ENCODE measurements around the gene METTL15. TPM values are rescaled to one million over a fixed set of nuclear protein-coding genes. Genes with fewer than 3 reads are reported as not detected.

Gene METTL15
- total RNA-seq, 2 donors from 2014 or later = 8.8 to 16.8 TPM

DNA sequence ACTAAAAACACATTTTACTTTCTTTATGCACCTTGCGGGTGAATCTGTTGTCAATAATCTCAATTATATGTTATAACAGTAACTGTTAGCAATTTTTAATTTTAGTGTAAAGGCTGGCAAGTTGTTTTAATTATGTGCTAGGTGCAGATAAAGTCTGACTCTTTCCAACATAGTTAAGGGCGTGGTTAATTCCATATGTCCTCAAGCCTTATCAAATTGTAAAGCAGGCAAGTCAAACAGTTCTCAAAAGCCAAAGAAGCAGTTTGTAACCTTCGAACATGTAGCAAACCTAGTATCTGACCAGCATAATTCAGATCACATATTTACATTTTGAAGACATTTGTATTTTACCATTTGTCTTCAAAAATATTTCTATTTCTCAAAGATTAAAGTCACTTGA, 29.2 kb downstream of the METTL15 start:
- Histone ChIP-seq H3K27me3 (replicated peaks; ENCODE audit: insufficient read depth) (no peaks in the 10 kb centered on the region), H3K4me1 (replicated peaks) (no peaks in the 10 kb centered on the region), H3K36me3 (no peaks in the 10 kb centered on the region), H3K9me3 (no peaks in the 10 kb centered on the region), H3K4me3 (no peak overlapping the region), H3K27ac (no peak overlapping the region)
- 95% methylated on average over 3 of the region's 3 CpGs for WGBS
- DNase-seq (ENCODE audit: low spot score) = no peak
- intact Hi-C loops (cut with DNase I) = no loop called here
- TF ChIP-seq POLR2AphosphoS5 (IDR thresholded peaks at IDR 0.05) (no peak), POLR2A (IDR thresholded peaks at IDR 0.05) (no peak)
- TF ChIP-seq, protein P1, sequence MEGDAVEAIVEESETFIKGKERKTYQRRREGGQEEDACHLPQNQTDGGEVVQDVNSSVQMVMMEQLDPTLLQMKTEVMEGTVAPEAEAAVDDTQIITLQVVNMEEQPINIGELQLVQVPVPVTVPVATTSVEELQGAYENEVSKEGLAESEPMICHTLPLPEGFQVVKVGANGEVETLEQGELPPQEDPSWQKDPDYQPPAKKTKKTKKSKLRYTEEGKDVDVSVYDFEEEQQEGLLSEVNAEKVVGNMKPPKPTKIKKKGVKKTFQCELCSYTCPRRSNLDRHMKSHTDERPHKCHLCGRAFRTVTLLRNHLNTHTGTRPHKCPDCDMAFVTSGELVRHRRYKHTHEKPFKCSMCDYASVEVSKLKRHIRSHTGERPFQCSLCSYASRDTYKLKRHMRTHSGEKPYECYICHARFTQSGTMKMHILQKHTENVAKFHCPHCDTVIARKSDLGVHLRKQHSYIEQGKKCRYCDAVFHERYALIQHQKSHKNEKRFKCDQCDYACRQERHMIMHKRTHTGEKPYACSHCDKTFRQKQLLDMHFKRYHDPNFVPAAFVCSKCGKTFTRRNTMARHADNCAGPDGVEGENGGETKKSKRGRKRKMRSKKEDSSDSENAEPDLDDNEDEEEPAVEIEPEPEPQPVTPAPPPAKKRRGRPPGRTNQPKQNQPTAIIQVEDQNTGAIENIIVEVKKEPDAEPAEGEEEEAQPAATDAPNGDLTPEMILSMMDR (IDR thresholded peaks at IDR 0.05) = no peak

DNA sequence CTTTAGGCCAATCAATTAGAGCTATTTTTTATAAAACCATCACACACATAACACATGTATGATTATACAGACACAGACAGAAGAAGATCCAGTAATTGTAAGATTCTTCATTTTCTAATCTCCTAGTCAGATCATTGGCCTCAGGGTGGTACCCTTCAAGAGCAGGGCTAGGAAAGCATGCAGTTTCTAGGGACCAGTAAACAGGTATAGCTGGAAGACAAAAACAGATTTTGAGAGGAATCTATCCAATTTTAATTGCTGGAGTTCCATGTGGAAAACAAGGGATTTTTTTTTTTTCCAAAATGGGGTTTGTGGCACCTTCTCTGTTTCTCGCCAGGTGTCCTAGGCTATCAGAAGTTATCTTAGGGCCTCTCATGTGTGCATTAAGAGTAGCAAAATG, 29.6 kb downstream of the METTL15 start:
- no peak for DNase-seq (ENCODE audit: low spot score)
- TF ChIP-seq POLR2A (IDR thresholded peaks at IDR 0.05) = no peak
- TF ChIP-seq, protein P1 (IDR thresholded peaks at IDR 0.05) = no peak
- no peak overlapping the region for H3K4me3 ChIP-seq
- H3K9me3 ChIP-seq = no peaks in the 10 kb centered on the region
- H3K27me3 ChIP-seq (replicated peaks; ENCODE audit: insufficient read depth) = no peaks in the 10 kb centered on the region
- intact Hi-C loops (cut with DNase I) = no loop called here
- H3K27ac ChIP-seq = no peak overlapping the region
- 100% methylated on average over 1 of the region's 1 CpG for WGBS
- no peaks in the 10 kb centered on the region for H3K4me1 ChIP-seq (replicated peaks)
- H3K36me3 ChIP-seq = no peaks in the 10 kb centered on the region

DNA sequence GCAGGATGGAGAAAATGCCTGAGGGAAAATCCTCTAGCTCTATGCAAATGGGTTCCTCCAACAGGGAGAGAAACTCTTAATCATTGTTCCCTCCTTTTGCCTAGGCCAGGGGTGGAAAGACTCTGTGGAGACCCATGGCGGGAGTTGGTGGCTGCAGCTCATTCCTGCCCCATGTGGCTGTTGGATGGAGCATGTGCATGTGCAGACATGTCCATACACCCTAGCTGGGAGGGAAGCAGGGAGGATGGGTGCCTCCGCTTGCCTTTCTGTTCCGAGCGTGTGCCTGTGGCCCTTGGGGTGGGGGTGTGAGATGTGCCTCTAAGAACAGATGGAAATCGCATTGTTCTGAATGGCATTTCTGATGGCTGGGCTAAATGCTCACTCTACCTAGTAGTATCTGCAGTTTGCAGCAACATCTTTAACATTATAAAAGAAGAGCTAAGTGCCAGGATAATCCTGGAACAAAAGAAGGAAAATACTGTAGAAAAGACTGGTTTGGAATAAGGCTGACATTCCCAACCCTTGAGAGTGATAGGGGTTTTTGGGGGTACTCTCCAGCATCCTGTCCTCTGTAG, 31.7 kb downstream of the METTL15 start:
- WGBS = over 99% methylated on average over 5 of the region's 5 CpGs
- TF ChIP-seq POLR2A (IDR thresholded peaks at IDR 0.05) (no peak), POLR2AphosphoS5 (IDR thresholded peaks at IDR 0.05) (no peak)
- TF ChIP-seq, protein P1 (IDR thresholded peaks at IDR 0.05) = no peak

DNA sequence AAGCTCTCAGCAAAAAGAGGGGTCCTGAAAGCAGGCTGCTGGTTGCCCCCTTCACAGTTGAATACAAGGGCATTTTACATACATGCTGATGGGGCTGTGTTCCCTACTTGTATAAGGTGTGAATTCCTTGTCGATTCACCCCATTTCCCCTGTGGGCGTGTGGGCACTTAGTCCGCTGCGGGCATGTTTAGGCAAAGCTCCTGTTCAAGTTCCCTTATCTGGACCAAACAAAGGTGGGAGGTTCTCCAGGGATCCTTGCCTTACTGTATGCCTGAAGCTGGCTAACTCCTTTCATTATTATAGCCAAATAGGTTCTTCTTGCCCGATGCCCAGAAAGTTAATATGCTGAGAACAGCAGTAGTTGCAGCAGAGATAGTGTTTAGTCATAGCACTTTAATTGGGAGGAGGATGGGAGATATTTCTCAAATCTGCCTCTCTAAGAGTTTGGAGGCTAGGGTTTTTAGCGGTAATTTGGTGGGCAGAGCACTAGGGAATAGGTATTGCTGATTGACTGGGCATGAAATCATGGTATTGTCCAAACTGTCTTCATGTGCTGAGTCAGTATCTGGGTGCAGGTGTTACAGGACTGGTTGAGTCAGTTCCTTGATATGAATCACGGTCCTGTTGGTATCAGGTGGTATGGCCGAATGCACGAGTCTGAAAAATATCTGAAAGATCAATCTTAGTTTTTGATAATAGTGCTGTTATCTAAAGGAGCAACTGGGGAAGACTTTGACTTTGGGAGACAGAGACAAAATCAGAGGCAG, 32.7 kb downstream of the METTL15 start:
- no peak for TF ChIP-seq POLR2AphosphoS5 (IDR thresholded peaks at IDR 0.05)
- no peak for TF ChIP-seq POLR2A (IDR thresholded peaks at IDR 0.05)
- TF ChIP-seq, protein P1 (IDR thresholded peaks at IDR 0.05) = no peak
- intact Hi-C loops (cut with DNase I) = no loop called here
- H3K27ac ChIP-seq = no peak overlapping the region
- H3K27me3 ChIP-seq (replicated peaks; ENCODE audit: insufficient read depth) = no peaks in the 10 kb centered on the region
- 94% methylated on average over 9 of the region's 9 CpGs for WGBS
- no peak for DNase-seq (ENCODE audit: low spot score)
- no peak overlapping the region for H3K4me3 ChIP-seq
- H3K4me1 ChIP-seq (replicated peaks) = no peaks in the 10 kb centered on the region
- H3K36me3 ChIP-seq = no peaks in the 10 kb centered on the region
- H3K9me3 ChIP-seq = no peaks in the 10 kb centered on the region

More for the DNA sequence above, 31.7 kb downstream of the METTL15 start:
- Histone ChIP-seq H3K27me3 (replicated peaks; ENCODE audit: insufficient read depth) (no peaks in the 10 kb centered on the region), H3K4me1 (replicated peaks) (no peaks in the 10 kb centered on the region), H3K27ac (no peak overlapping the region), H3K36me3 (no peaks in the 10 kb centered on the region), H3K4me3 (no peak overlapping the region), H3K9me3 (no peaks in the 10 kb centered on the region)
- DNase-seq (ENCODE audit: low spot score) = no peak
- intact Hi-C loops (cut with DNase I) = no loop called here

DNA sequence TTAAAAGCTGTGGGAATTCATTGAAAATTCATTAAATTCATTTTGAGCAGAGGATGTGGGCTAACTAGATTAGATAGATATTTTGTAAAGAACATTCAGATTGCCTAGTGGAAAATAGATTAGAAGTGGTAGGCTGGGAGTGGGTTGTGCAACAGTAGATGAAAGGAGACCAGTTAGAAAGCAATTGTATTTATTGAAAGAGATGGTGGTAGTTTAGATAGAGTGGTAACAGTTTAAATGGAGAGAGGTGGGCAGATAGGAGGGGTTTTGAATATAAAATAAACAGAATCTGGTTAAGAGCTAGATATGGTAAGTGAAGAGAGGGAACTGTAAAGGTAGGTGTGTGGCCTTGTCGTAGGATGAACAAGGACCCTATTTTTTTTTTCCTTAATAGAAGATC, 34.5 kb downstream of the METTL15 start:
- Histone ChIP-seq H3K27ac (no peak overlapping the region), H3K36me3 (no peaks in the 10 kb centered on the region), H3K4me1 (replicated peaks) (no peaks in the 10 kb centered on the region), H3K9me3 (no peaks in the 10 kb centered on the region), H3K4me3 (no peak overlapping the region), H3K27me3 (replicated peaks; ENCODE audit: insufficient read depth) (no peaks in the 10 kb centered on the region)
- 95% methylated on average over 1 of the region's 1 CpG for WGBS
- intact Hi-C loops (cut with DNase I) = no loop called here
- no peak for TF ChIP-seq POLR2AphosphoS5 (IDR thresholded peaks at IDR 0.05)
- TF ChIP-seq, protein P1 (IDR thresholded peaks at IDR 0.05) = no peak
- no peak for TF ChIP-seq POLR2A (IDR thresholded peaks at IDR 0.05)
- no peak for DNase-seq (ENCODE audit: low spot score)

Data from prostate gland (tissue), 2 donors.